Muscle of back (tissue), 11 donors: ENCODE data around the gene CACNA1C. TPM values are rescaled to one million over a fixed set of nuclear protein-coding genes. Genes with fewer than 3 reads are reported as not detected.
A peak's percentile ranks its signal among the peaks of the same experiment; 100 is the strongest.

Experiments used
- DNase-seq, 3 donors: peaks; one replicate each; pipeline versions ENCODE4 v3.0.0 to v3.0.0-alpha.2; 2013
- polyA plus RNA-seq, 10 donors: library from polyadenylated mRNA; unstranded; fragments of 120-200 nt; gene quantifications; one replicate each; pipeline ENCODE4 v1.2.1, GENCODE V29; 2013; ENCODE audit not compliant: insufficient read length in 10 of 10

The CACNA1C gene
- polyA plus RNA-seq, 10 donors, result 2.2 to 5.8 (median 3.5) TPM

GRCh38 chr12:2356601-2357125 is 303.9 kb downstream of the CACNA1C start:
- DNase-seq, result no peak

GRCh38 chr12:2358986-2359658 is 306.3 kb downstream of the CACNA1C start:
- DNase-seq, result peak in 1 of 3 donors; percentile 69

- DNase-seq, result no peak
These were observed 307.2 kb downstream of the CACNA1C start for GRCh38 chr12:2359725-2360629.

- DNase-seq, result no peak
These were observed 307.9 kb downstream of the CACNA1C start for GRCh38 chr12:2360630-2361170.

- no peak for DNase-seq
These were observed 311.2 kb downstream of the CACNA1C start for GRCh38 chr12:2363836-2364609.

GRCh38 chr12:2364631-2365051 is 311.9 kb downstream of the CACNA1C start:
- no peak for DNase-seq

GRCh38 chr12:2366711-2367110 is 313.9 kb downstream of the CACNA1C start:
- no peak for DNase-seq

GRCh38 chr12:2372178-2372577 is 319.4 kb downstream of the CACNA1C start:
- no peak for DNase-seq

- DNase-seq, result no peak
These were observed 319.9 kb downstream of the CACNA1C start for GRCh38 chr12:2372735-2373134.

GRCh38 chr12:2373307-2373706 is 320.5 kb downstream of the CACNA1C start:
- no peak for DNase-seq

GRCh38 chr12:2374092-2374906 is 321.5 kb downstream of the CACNA1C start:
- DNase-seq, result peak in 1 of 3 donors; percentile 22

- DNase-seq, result no peak
These were observed 323.1 kb downstream of the CACNA1C start for GRCh38 chr12:2375871-2376270.

GRCh38 chr12:2376908-2377657 is 324.3 kb downstream of the CACNA1C start:
- peak in 1 of 3 donors; percentile 24 for DNase-seq

GRCh38 chr12:2378835-2379330 is 326.1 kb downstream of the CACNA1C start:
- DNase-seq, result no peak

- DNase-seq, result no peak
These were observed 328.2 kb downstream of the CACNA1C start for GRCh38 chr12:2380946-2381345.

GRCh38 chr12:2382370-2383155 is 329.8 kb downstream of the CACNA1C start:
- DNase-seq, result no peak

GRCh38 chr12:2383325-2384028 is 330.7 kb downstream of the CACNA1C start:
- DNase-seq, result peak in 1 of 3 donors; percentile 32

GRCh38 chr12:2384029-2384386 is 331.2 kb downstream of the CACNA1C start:
- DNase-seq, result no peak
